ENCODE data around the gene IGSF21.

DNA sequence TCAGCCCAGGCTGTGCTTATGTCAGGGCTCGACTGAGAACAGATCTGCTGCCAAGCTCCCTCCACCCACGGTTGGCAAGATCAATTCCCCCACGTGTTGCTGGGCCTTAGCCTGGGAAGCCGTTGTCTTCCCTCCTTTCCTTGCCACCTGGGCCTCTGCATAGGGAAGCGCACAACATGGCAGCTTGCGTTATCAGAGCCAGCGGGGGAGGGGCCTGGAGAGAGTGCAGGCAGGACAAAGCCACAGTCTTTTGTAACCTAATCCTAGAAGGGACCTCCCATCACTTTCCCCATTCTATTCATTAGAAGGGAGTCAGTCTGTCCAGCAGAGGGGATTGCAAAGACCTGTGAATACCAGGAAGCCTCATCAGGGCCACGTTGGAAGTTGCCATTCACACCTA lies 17.0 kb upstream of the IGSF21 start:
- TF ChIP-seq, protein P1, sequence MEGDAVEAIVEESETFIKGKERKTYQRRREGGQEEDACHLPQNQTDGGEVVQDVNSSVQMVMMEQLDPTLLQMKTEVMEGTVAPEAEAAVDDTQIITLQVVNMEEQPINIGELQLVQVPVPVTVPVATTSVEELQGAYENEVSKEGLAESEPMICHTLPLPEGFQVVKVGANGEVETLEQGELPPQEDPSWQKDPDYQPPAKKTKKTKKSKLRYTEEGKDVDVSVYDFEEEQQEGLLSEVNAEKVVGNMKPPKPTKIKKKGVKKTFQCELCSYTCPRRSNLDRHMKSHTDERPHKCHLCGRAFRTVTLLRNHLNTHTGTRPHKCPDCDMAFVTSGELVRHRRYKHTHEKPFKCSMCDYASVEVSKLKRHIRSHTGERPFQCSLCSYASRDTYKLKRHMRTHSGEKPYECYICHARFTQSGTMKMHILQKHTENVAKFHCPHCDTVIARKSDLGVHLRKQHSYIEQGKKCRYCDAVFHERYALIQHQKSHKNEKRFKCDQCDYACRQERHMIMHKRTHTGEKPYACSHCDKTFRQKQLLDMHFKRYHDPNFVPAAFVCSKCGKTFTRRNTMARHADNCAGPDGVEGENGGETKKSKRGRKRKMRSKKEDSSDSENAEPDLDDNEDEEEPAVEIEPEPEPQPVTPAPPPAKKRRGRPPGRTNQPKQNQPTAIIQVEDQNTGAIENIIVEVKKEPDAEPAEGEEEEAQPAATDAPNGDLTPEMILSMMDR (conservative IDR thresholded peaks at IDR 0.05): no peak
- no peak for TF ChIP-seq ZFX (IDR thresholded peaks at IDR 0.05)
